A172 (cell line): ENCODE data around the gene CD209. TPM values are rescaled to one million over a fixed set of nuclear protein-coding genes. Genes with fewer than 3 reads are reported as not detected.
A peak's percentile ranks its signal among the peaks of the same experiment; 100 is the strongest.
"Not testable (repeated sequence)": the region's sequence is repeated elsewhere in the genome, so short reads cannot be mapped to it uniquely, and the experiment has no call there.

ENCODE experiments used
- DNase-seq: peaks from one replicate; pipeline ENCODE4 v3.0.0-alpha.2; 2015; ENCODE audit warnings: low spot score
- total RNA-seq: library from RNA; depleted of rRNA; stranded (reverse); fragments of >200 nt; shearing (Covaris generic); gene quantifications from 2 replicates; pipeline ENCODE4 v1.2.3, GENCODE V29; 2014

CD209 gene
- total RNA-seq, 1 experiment from 2014 or later: not detected

- no peak for DNase-seq
Measured at GRCh38 chr19:7767487-7767886, 20.2 kb upstream of the CD209 start.

DNA sequence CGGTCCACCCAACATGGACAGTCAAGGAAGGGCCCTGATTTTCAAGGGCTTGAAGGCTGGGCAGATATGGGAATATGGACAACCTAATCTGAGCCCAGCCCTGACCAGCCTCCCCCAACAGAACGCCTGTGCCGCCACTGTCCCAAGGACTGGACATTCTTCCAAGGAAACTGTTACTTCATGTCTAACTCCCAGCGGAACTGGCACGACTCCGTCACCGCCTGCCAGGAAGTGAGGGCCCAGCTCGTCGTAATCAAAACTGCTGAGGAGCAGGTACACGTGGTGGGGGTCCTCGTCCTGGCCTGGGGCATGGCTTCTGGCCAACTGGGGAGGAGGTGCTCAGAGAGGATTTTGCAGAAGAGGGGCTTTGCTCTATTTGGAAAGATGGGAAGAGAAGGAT is 19.2 kb upstream of the CD209 start:
- DNase-seq: no peak

DNA sequence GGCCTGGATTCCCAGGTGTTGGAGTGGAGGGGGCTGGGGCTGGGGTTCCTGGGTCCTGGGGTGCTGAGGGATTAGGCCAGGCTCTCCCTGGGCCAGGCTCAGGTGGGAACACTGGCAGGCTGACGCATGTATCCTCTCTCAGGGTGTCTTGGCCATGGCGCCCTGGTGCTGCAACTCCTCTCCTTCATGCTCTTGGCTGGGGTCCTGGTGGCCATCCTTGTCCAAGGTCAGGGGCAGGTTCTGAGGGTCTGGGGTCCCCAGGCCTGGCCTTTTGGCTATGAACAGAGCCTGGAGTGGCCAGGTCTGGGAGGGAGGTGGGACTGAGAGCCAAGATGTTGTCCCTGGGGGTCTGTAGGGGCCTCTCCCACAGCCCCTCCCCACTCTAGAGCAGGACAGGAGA is 17.7 kb upstream of the CD209 start:
- not testable (repeated sequence) for DNase-seq

DNA sequence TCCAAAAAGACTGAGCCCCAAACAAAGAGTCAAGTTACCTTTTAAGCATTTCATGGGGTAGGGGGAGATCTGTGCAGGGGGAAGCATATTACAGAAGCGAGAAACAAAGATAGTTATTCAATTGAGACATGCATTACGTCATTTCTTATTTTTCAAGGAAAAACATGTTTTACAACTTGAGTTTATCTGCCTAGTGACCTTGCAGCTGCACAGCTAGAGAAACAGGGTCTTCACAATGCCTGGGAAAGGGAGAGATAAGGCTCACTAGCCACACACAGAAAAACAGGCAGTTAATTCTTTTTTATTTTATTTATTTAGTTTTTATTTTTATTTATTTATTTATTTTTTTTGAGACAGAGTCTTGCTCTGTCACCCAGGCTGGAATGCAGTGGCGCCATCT is 16.8 kb upstream of the CD209 start:
- not testable (repeated sequence) for DNase-seq

DNA sequence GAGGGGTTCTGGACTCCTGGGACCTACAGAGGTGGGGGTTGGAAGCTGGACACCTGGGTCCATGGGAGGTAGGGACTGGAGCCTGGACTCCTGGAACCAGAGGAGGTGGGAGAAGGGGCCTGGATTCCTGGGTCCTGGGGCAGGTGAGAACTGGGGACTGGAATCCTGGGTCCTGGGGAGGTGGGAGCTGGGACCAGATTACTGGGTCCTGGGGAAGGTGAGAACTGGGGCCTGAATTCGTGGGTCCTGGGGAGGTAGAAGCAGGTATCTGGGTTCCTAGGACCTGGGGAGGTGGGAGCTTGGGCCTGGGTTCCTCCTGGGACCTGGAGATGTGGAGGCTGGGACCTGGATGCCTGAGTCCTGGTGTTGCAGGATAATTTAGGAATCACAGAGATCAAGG is 16.4 kb upstream of the CD209 start:
- DNase-seq: no peak

DNA sequence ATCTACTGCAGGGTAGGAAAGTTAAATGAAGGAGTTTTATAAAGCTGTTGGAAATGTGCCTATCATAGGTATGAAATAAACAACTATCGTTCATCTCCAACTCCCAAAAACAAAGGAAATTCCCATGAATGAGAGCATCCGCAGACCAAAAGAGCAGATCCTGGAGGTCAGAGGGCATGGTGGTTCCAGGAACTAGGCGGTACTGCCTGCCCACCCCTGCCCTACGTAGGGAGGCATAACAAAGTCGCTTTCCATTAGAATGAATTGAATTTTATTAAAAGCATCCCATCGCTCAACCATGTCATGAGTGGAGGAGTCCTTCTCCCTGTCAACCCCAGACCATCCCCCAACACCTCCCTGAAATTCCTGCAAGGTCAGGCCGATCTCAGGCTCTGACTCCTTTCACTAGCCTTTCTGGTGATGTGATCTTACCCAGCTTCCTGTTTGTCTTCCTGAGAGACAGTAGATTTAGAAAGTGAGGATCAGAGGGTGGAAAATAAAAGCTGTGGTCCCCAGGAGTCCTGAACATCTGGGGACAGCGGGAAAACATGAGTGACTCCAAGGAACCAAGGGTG is 15.5 kb upstream of the CD209 start, which contains the start of gene CLEC4M:
TSS of gene CLEC4M (plus strand) at position 525 of the 575 bp plus-strand sequence. CDS start at position 549, 24 bp downstream.
- DNase-seq: no peak

GRCh38 chr19:7759156-7759555 is 11.8 kb upstream of the CD209 start:
- DNase-seq: no peak

GRCh38 chr19:7757358-7757757 is 10.0 kb upstream of the CD209 start:
- no peak for DNase-seq

GRCh38 chr19:7756258-7756657 is 8.9 kb upstream of the CD209 start:
- no peak for DNase-seq

DNA sequence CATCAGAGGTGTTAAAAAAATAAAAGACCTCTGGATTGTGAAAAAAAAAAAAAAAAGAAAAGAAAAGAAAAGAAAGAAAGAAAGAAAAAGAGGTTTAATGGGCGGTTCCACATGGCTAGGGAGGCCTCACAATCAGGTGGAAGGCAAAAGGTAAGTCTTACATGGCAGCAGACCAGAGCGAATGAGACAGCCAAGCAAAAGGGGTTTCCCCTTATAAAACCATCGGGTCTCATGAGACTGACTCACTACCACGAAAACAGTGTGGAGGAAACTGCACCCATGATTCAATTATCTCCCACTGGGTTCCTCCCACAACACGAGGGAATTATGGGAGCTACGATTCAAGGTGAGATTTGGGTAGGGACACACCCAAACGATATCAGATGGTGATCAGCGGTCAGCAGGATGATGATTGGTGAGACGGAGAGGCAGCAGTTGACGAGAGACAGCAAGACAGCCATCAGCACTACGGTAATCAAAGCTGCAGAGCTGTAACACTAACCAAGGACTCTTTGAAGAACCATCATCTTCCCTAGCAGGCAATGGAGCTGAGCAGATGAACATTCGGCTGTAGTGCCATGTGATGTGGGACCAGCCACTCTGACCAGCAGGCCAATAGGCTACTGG is 3.9 kb upstream of the CD209 start:
- DNase-seq: peak; percentile 85

DNA sequence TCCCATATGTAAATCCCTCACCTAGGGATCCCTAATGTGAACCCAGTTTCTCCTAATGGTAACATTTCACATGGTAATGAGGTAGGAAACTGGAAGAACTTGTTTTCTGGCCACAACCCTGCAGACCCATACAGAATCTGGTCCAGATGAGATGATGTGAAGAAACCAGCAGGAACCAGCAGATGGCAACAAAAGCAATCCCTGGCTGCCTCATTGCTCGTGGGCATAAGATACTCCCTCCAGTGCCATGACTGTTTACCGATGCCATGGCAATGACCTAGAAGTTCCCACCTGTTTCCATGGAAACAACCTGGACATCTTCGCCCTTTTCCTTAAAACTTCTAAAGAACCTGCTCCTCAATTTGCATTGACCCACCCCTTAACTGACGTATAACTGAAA is 1.4 kb upstream of the CD209 start:
- peak; percentile 11 for DNase-seq

GRCh38 chr19:7748171-7748570 is 837 bp upstream of the CD209 start:
- DNase-seq: no peak

DNA sequence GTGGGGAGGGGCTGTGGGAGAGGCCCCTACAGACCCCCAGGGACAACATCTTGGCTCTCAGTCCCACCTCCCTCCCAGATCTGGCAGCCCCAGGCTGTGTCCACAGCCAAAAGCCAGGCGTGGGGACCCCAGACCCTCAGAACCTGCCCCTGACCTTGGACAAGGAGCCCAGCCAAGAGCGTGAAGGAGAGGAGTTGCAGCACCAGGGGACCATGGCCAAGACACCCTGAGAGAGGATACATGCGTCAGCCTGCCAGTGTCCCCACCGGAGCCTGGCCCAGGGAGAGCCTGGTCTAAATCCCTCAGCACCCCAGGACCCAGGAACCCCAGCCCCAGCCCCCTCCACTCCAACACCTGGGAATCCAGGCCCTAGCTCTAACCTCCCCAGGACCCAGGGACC is 1.0 kb downstream of the CD209 start:
- not testable (repeated sequence) for DNase-seq

DNA sequence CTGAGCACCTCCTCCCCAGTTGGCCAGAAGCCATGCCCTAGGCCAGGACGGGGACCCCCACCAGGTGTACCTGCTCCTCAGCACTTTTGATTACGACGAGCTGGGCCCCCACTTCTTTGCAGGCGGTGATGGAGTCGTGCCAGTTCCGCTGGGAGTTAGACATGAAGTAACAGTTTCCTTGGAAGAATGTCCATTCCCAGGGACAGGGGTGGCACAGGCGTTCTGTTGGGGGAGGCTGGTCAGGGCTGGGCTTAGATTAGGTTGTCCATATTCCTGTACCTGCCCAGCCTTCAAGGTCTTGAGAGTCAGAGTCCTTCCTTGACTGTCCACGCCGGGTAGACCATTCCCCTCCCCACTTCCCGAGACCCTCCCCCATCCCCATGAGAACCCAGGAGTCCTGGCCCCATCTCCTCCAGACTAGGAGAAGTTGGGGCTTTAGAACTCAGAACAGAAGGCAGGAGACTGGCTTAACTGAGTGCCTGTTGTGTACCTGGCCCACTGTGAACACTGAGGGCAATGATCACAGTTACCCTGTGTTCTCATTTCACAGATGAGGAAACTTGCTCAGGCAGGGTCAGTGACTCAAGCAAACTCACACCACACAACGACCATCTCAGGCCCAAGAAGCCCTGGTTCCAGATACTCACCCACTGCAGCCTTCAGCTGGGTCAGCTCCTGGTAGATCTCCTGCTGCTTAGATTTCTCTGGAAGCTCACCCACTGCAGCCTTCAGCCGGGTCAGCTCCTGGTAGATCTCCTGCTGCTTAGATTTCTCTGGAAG is 2.3 kb downstream of the CD209 start:
- no peak for DNase-seq

DNA sequence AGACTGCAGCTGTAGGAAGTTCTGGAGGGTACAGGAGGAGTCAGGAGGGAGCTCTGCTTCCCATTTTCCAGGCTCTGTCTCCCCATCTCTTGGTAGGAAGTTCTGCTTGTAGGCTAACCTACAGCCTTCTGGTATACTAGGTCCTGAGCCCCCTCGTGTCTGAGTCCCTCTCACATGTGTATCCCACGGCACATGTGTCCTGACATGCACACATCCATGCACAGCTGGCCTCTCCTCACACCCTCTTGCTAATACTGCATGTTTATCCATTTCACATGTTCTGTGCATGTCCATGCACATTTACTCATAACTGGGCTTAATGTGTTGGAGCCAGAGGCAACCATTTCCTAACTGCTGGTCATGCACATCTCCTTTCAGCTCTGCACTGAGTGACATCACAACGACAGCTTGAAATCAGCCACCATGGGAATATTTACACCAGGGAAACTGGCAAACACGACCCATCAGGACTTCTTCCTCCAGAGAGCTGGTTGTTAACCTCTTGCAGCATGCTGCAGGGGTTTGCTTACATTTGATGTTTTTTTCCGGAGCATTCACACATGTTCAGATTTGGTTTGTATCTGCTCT is 3.0 kb downstream of the CD209 start:
- no peak for DNase-seq

DNA sequence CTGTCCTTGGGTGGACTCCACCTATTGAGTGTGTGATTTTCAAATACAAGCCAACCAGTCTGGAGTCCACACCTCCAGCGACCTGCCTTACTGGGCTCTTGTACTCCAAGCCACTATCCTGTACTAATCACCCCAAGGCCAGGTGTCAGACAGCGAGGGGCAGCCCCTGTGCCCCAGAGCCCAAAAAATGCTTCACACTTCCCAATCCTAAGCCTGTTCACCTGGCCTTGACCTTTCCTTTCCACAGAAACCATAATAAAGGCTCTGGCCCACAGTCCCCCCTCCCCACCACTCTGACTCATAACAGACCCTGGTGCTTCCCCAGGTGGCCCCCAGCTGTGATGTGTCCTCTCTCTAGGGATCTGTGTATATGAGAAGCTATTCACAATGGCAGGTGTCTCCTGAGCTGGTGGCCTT is 3.9 kb downstream of the CD209 start:
- DNase-seq: no peak

DNA sequence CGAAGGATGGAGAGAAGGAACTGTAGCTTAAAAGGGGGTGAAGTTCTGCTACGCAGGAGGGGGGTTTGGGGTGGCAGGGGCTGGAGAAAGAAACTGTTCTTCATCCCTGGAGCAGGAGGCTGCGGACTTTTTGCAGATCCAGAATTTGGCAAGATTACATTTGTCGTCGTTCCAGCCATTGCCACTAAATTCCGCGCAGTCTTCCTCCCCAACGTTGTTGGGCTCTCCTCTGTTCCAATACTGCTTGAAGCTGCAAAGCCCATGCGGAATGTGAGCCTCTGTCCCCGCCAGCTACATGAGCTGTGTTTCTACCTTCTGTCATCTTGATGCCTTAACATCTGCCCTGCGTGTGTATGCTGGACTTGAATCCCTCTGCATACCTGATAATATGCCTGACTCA is 4.3 kb downstream of the CD209 start:
- DNase-seq: no peak

DNA sequence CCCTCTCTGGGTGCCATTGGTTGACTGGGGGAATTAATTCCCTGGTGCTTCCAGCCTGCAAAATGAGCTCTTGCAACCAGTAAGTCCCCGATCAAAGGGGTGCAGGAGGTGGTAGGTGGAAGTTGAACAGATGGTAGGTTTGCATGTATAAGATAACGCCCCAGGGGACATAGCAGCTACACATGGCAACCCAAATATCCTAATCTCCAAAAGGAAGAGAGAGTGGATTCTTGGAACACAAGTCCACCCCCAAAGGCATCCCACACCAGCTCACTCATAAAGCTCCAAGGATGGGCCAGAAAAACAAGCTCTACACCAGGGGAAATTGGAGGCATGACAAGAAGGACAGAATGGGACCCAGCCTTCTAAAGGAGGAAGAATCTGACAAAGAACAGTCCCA is 4.8 kb downstream of the CD209 start:
- DNase-seq: no peak

GRCh38 chr19:7740682-7741054 is 6.7 kb downstream of the CD209 start:
- DNase-seq: no peak

- no peak for DNase-seq
Measured at GRCh38 chr19:7739801-7740681, 7.3 kb downstream of the CD209 start.

- no peak for DNase-seq
Measured at GRCh38 chr19:7739211-7739755, 8.1 kb downstream of the CD209 start.
